GM13977 (cell line): ENCODE data around the gene PGAM5.

Experiments
- DNase-seq: peaks from one replicate; pipeline ENCODE4 v3.0.0; 2012; ENCODE audit warnings: low spot score
- CTCF ChIP-seq: IDR thresholded peaks from 2 replicates; pipeline ENCODE4 v1.5.1; 2012; ENCODE audit warnings: mild to moderate bottlenecking, control low read depth; ENCODE audit not compliant: insufficient read depth; ENCODE audit errors: extremely low read depth, missing control alignments
- in situ Hi-C: fragments of 300-500 bp; cut with MboI; formaldehyde crosslinking; loops from one replicate; pipeline ENCODE4 v1.12.0; 2022; ENCODE audit warnings: low sequenced_read_pairs, low pct_unique_long_range_greater_than_20kb, mixed read lengths, inconsistent platforms; ENCODE audit not compliant: unreplicated experiment

The PGAM5 gene

GRCh38 chr12:132734206-132734605 is 23.6 kb downstream of the PGAM5 start:
- no peak for DNase-seq
- TF ChIP-seq CTCF, result no peak
- in situ Hi-C loops, result no loop called here

DNA sequence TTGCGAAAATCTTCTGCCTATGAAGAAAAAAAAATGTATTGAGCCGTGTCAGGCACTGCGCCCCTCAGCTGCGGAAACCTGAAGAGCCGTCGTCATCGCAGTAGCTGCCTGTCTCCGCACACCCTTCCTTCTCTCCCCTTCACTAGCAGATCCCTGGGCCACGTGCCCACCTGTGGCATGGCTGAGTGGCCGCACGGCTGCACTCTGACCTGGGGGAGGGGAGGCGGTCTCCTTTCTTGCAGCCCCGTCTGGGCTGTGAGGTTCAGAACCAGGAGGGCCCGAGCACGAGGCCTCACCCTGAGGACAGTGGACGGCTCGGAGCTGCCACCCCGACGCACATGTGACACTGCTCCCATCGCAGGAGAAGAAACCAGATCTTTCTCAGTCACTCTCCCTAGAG is 24.9 kb downstream of the PGAM5 start:
- no peak for DNase-seq
- in situ Hi-C loops, result no loop called here
- no peak for TF ChIP-seq CTCF

DNA sequence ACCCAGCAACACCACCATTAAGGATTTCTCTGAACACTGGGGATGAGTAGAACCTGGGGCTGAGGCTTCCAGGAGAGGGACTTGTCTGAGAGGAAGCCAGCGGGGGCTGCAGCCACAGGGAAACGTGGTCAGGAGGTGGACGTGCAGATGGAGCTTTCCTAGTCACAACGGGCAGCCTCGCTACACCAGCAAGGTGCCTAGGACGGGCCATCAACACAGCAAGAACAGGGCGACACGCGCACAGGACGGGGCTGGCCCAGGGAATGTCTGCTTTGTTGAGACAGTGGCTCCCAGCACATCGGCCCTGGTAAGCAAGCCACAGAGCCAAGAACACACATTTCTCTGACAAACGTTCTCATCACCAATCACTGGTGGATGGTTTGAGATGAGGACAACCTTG is 25.7 kb downstream of the PGAM5 start:
- DNase-seq, result no peak
- in situ Hi-C loops, result no loop called here
- no peak for TF ChIP-seq CTCF

DNA sequence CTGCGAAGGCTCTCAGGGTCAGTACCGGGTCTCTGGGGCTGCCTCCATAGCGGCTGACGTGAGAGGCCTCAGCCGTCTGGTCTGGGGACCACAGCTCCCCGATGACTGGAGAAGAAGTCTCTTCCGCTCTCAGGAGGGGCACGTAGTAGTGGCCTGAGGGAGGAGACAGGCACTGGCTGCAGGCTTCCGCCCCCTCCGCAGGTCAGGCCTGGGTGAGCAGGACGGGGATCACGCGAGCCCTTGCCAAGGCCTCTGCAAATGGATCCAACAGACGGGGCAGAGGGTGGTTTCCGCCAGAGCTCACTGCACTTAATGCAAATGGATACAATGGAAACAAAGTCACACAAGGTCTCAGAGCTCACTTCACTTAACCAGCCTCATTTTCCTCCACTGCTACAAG is 26.3 kb downstream of the PGAM5 start:
- DNase-seq, result no peak
- TF ChIP-seq CTCF, result no peak
- in situ Hi-C loops, result no loop called here

- in situ Hi-C loops, result no loop called here
- DNase-seq, result no peak
- no peak for TF ChIP-seq CTCF
Observed at GRCh38 chr12:132739600-132740312, 29.1 kb downstream of the PGAM5 start.

- no peak for TF ChIP-seq CTCF
- in situ Hi-C loops, result no loop called here
- no peak for DNase-seq
Observed at GRCh38 chr12:132740313-132740646, 29.6 kb downstream of the PGAM5 start.
